Neural cell (in vitro differentiated cells): ENCODE results near the gene CPSF3. TPM values are rescaled to one million over a fixed set of nuclear protein-coding genes. Genes with fewer than 3 reads are reported as not detected.

Experiments
- H2AFZ ChIP-seq: fragments of 200-600, 300-800 bp; sonication (generic), shearing (Covaris generic); 2 replicates; pipeline ENCODE4 v1.6.0; 2014; ENCODE audit warnings: low read depth, mild to moderate bottlenecking, antibody characterized with exemption, low read length, moderate library complexity
- H3F3A ChIP-seq: fragments of 200-600 bp; shearing (Covaris generic); 2 replicates; pipeline ENCODE4 v1.6.1; 2016; ENCODE audit warnings: mild to moderate bottlenecking, moderate library complexity, mixed read lengths, antibody characterized with exemption, low read length; ENCODE audit not compliant: insufficient read depth, poor library complexity, severe bottlenecking
- H3K27ac ChIP-seq: fragments of 200-600, 300-800 bp; sonication (generic), shearing (Covaris generic); 2 replicates; pipeline ENCODE4 v1.5.1; 2014; ENCODE audit warnings: mild to moderate bottlenecking, low read length, moderate library complexity
- H3K27me3 ChIP-seq: fragments of 300-800, 200-600 bp; sonication (generic), shearing (Covaris generic); 2 replicates; pipeline ENCODE4 v1.6.0; 2014; ENCODE audit warnings: mild to moderate bottlenecking, low read depth, low read length, moderate library complexity; ENCODE audit not compliant: insufficient read depth
- H3K36me3 ChIP-seq: fragments of 300-800, 200-600 bp; sonication (generic), shearing (Covaris generic); 2 replicates; pipeline ENCODE4 v1.5.1; 2014; ENCODE audit warnings: mild to moderate bottlenecking, antibody characterized with exemption, low read length, moderate library complexity; ENCODE audit not compliant: insufficient read depth
- H3K4me2 ChIP-seq: fragments of 300-800, 200-600 bp; sonication (generic), shearing (Covaris generic); 2 replicates; pipeline ENCODE4 v1.6.0; 2014; ENCODE audit warnings: mild to moderate bottlenecking, low read length
- H3K4me3 ChIP-seq: fragments of 300-800, 200-600 bp; sonication (generic), shearing (Covaris generic); 2 replicates; pipeline ENCODE4 v1.5.1; 2014; ENCODE audit warnings: mild to moderate bottlenecking, low read length, moderate library complexity
- H3K79me2 ChIP-seq: fragments of 200-600 bp; shearing (Covaris generic); replicated peaks from 2 replicates; pipeline ENCODE4 v1.6.0; 2014; ENCODE audit warnings: mild to moderate bottlenecking, low read length, moderate library complexity; ENCODE audit not compliant: insufficient read depth
- H3K9ac ChIP-seq: fragments of 300-800, 200-600 bp; sonication (generic), shearing (Covaris generic); 2 replicates; pipeline ENCODE4 v1.6.1; 2016; ENCODE audit warnings: mild to moderate bottlenecking, low read length, mixed read lengths
- H3K9me2 ChIP-seq: fragments of 200-600 bp; shearing (Covaris generic); 2 replicates; pipeline ENCODE4 v1.6.1; 2016; ENCODE audit warnings: mild to moderate bottlenecking, low read length, mixed read lengths; ENCODE audit not compliant: insufficient read depth
- H3K9me3 ChIP-seq: fragments of 200-600, 300-800 bp; sonication (generic), shearing (Covaris generic); 2 replicates; pipeline ENCODE4 v1.6.1; 2016; ENCODE audit warnings: mild to moderate bottlenecking, mixed run types, low read length, moderate library complexity, mixed read lengths
- H4K20me1 ChIP-seq: fragments of 200-600 bp; shearing (Covaris generic); 2 replicates; pipeline ENCODE4 v1.6.1; 2016; ENCODE audit warnings: mild to moderate bottlenecking, mixed run types; ENCODE audit not compliant: insufficient read depth
- CTCF ChIP-seq: fragments of 450-650 bp; IDR thresholded peaks from 2 replicates; pipeline ENCODE4 v1.5.1; 2014; ENCODE audit warnings: antibody characterized with exemption, mild to moderate bottlenecking, moderate library complexity; ENCODE audit not compliant: poor library complexity, severe bottlenecking
- EP300 ChIP-seq: fragments of 450-650 bp; conservative IDR thresholded peaks from 2 replicates; pipeline ENCODE4 v1.6.1; 2014; ENCODE audit warnings: antibody characterized with exemption, mild to moderate bottlenecking, moderate library complexity; ENCODE audit not compliant: poor library complexity, severe bottlenecking
- EZH2 ChIP-seq: fragments of 200-600, 300-800 bp; shearing (Covaris generic), sonication (generic); IDR thresholded peaks from 2 replicates; pipeline ENCODE4 v1.6.1; 2014; ENCODE audit warnings: antibody characterized with exemption, low read length, borderline replicate concordance, mild to moderate bottlenecking; ENCODE audit not compliant: insufficient read depth, poor library complexity, severe bottlenecking
- MXI1 ChIP-seq: fragments of 450-650 bp; conservative IDR thresholded peaks from 2 replicates; pipeline ENCODE4 v1.6.1; 2014; ENCODE audit warnings: antibody characterized with exemption, mild to moderate bottlenecking; ENCODE audit not compliant: poor library complexity, severe bottlenecking
- POLR2AphosphoS5 ChIP-seq: IDR thresholded peaks from 2 replicates; pipeline ENCODE4 v1.6.1; 2012
- RAD21 ChIP-seq: fragments of 450-650 bp; conservative IDR thresholded peaks from 2 replicates; pipeline ENCODE4 v1.6.1; 2014; ENCODE audit warnings: antibody characterized with exemption, mild to moderate bottlenecking, moderate library complexity
- REST ChIP-seq: IDR thresholded peaks from 2 replicates; pipeline ENCODE4 v1.6.1; 2012; ENCODE audit warnings: borderline replicate concordance
- SMC3 ChIP-seq: fragments of 450-650 bp; conservative IDR thresholded peaks from 2 replicates; pipeline ENCODE4 v1.6.1; 2014; ENCODE audit warnings: antibody characterized with exemption, mild to moderate bottlenecking, moderate library complexity; ENCODE audit not compliant: poor library complexity
- TAF1 ChIP-seq: IDR thresholded peaks from 2 replicates; pipeline ENCODE4 v1.6.1; 2012; ENCODE audit warnings: low read depth
- polyA plus RNA-seq: library from polyadenylated mRNA; depleted of rRNA; stranded (reverse); fragments of >200 nt; gene quantifications from 2 replicates; pipeline ENCODE4 v1.2.3, GENCODE V29; 2014

The CPSF3 gene
- polyA plus RNA-seq, 1 donor from 2014 or later: 56.0 TPM

- Histone ChIP-seq H3F3A (no peaks in the 10 kb centered on the region), H3K79me2 (no peaks in the 10 kb centered on the region), H3K36me3 (peaks cover 9% of the 10 kb centered on the region), H3K4me2 (no peak overlapping the region), H2AFZ (no peak overlapping the region), H3K9me2 (no peaks in the 10 kb centered on the region), H3K9me3 (no peaks in the 10 kb centered on the region), H3K27me3 (no peaks in the 10 kb centered on the region), H3K27ac (no peak overlapping the region), H4K20me1 (no peaks in the 10 kb centered on the region), H3K4me3 (no peak overlapping the region), H3K9ac (no peak overlapping the region)
- TF ChIP-seq SMC3: no peak
- no peak for TF ChIP-seq POLR2AphosphoS5
- no peak for TF ChIP-seq RAD21
- TF ChIP-seq REST: no peak
- TF ChIP-seq EP300: no peak
- TF ChIP-seq CTCF: no peak
- no peak for TF ChIP-seq TAF1
- TF ChIP-seq EZH2: no peak
- TF ChIP-seq MXI1: no peak
Observed at GRCh38 chr2:9494081-9494480, 70.6 kb downstream of the CPSF3 start.

DNA sequence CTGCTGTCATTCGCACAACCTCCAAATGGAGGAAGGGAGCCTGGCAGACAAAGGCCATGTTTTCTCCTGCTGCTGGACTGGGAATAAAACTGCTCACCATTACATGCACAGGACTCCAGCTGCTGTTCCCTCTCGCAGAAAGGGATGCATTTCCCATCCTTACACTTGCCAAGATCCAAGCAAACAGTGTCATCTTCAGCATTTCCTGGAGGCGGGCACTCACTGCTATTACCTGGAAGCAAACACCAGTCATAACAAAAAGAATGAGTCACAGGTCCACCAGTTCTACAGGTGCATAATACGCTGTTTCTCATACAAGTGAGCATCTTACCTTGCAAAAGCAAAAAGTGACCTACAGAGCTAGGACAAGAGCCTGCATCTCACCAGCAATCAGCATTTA lies 73.6 kb downstream of the CPSF3 start:
- TF ChIP-seq TAF1: no peak
- TF ChIP-seq EP300: no peak
- TF ChIP-seq EZH2: no peak
- TF ChIP-seq SMC3: no peak
- TF ChIP-seq MXI1: no peak
- TF ChIP-seq CTCF: no peak
- no peak for TF ChIP-seq POLR2AphosphoS5
- TF ChIP-seq REST: no peak
- H3K27ac ChIP-seq: no peak overlapping the region
- no peaks in the 10 kb centered on the region for H4K20me1 ChIP-seq

More for the DNA sequence above, 73.6 kb downstream of the CPSF3 start:
- no peaks in the 10 kb centered on the region for H3K79me2 ChIP-seq
- H2AFZ ChIP-seq: no peak overlapping the region
- no peaks in the 10 kb centered on the region for H3K27me3 ChIP-seq
- no peaks in the 10 kb centered on the region for H3F3A ChIP-seq
- H3K9ac ChIP-seq: no peak overlapping the region
- H3K9me2 ChIP-seq: no peaks in the 10 kb centered on the region
- H3K36me3 ChIP-seq: peaks cover 2% of the 10 kb centered on the region
- no peaks in the 10 kb centered on the region for H3K9me3 ChIP-seq
- H3K4me3 ChIP-seq: no peak overlapping the region
- H3K4me2 ChIP-seq: no peak overlapping the region
